Kasumi-1 (cell line): ENCODE data around the gene ACSF3.

ENCODE experiments used
- DNase-seq, 2 experiments: peaks; one replicate each; lab custom pipeline; 2025; lab: John Stamatoyannopoulos, UW

Gene ACSF3

GRCh38 chr16:89145406-89146161 is 51.9 kb downstream of the ACSF3 start:
- DNase-seq, result no peak

GRCh38 chr16:89146211-89147005 is 52.8 kb downstream of the ACSF3 start:
- no peak for DNase-seq

DNA sequence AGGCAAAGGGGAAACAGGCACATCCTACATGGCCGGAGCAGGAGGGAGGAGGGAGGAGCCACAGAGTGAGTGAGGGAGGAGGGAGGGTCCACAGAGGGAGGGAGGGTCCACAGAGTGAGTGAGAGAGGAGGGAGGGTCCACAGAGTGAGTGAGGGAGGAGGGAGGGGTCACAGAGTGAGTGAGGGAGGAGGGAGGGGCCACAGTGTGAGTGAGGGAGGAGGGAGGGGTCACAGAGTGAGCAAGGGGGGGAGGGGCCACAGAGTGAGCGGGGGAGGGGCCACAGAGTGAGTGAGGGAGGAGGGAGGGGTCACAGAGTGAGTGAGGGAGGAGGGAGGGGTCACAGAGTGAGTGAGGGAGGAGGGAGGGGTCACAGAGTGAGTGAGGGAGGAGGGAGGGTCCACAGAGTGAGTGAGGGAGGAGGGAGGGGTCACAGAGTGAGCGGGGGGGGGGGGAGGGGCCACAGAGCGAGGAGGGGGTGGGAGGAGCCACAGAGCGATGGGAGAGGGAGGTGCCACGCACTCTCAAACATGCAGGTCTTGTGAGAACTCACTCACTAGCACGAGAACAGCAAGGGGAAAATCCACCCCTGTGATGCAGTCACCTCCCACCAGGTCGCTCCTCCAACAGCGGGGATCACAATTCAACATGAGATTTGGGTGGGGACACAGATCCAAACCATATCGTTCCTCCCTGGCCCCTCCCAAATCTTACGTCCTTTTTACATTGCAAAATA is 53.6 kb downstream of the ACSF3 start:
- no peak for DNase-seq

- DNase-seq, result no peak
Measured at GRCh38 chr16:89149386-89149785, 55.7 kb downstream of the ACSF3 start.

GRCh38 chr16:89150090-89150835 is 56.6 kb downstream of the ACSF3 start:
- DNase-seq, result no peak

DNA sequence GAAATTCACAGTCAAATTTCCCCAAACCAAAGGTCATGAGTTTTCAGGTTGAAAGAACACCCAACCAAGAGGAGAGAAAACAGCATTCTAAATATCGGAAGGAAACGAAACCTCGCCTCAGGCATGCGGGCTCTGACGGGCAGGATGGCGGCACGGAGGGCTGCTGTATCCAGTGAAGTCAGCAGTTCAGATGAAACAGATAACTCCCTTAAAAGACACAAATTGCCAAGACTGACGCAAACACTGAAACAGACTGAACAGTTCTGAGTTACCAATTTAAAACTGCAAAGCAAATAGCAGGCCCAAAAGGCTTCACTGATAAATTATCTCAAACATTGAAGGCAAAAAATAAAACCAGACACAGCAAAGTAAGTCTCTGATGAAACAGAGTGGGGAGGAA is 57.3 kb downstream of the ACSF3 start:
- no peak for DNase-seq

DNA sequence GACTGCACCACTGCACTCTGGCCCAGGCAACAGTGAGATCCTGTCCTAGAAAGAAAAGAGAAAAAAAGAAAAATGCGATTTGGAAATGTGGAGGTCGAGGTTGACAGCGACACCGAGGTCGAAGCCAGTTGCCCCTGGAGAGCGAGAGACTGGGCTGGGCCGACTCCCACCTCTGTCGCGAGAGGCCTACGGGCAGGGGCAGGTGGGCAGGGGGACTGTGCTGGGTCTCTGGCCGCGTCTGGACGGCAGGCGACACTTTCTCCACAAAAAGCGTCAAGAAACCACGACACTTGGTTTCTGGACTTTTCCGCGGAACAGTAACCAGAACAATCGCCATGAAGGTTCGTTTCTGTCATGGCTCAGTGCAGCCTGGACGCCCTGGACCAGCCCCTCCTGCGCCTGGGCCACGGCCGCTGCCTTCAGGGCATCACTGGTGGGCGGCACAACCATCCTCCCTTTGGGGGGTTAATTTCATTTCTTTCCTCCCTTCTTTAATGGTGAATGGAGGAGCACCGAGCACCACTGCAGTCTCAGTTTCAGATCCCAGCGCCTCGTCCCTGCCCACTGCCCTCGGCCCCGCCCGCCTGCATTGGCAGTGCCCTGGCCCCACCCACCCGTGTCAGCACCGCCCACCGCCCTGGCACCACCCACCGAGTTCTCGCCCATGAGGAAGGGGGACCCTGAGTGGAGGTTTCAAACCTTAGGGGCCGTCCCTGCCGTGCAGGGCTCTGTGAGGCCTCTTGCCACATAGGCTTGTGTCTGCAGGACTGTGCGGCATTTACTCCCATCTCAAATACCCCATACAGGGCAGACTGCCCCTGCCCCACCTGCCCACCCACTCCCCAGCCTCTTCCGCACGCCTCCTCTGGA is 59.4 kb downstream of the ACSF3 start:
- DNase-seq, result no peak

DNA sequence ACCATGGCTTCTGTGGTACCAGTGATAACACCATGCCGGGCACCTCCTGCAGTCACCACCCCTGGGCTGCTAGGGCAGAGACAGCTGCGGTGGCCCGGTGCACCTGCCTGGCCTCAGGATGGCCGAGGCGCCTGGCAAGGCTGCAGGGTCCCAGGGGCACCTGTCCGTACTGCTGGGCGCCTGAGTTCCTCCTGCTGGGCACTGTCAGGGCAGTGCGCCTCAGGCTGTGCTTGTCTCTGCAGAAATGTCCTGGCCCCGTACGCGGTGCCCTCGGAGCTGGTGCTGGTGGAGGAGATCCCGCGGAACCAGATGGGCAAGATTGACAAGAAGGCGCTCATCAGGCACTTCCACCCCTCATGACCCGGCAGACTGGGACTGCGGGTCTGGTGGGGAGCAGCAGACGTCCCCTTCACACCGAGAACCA is 60.2 kb downstream of the ACSF3 start:
- DNase-seq, result no peak

GRCh38 chr16:89154390-89155183 is 60.9 kb downstream of the ACSF3 start:
- DNase-seq, result no peak

DNA sequence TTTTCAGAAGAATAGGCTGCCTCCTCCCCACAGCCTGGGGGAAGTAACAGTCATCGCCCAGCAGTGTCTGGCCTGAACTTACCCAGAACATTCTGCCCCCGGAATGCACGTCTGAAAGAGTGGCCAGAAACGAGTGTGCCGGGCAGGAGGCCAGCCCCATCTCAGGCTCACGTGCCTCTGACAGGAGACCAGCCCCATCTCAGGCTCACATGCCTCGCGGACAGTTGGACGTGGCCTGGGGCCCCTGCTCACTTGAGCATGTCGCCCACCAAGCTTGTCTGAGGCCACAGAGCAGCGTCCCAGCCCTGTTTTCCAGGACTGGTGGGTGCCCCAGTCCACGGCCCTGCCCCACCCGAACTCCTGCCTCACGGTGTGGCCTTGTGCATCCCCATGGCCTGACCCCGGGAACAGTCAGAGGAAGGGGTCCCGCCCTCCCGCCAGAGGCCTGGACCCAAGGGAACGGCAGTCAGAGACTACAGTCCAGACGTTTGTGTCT is 61.6 kb downstream of the ACSF3 start:
- no peak for DNase-seq

DNA sequence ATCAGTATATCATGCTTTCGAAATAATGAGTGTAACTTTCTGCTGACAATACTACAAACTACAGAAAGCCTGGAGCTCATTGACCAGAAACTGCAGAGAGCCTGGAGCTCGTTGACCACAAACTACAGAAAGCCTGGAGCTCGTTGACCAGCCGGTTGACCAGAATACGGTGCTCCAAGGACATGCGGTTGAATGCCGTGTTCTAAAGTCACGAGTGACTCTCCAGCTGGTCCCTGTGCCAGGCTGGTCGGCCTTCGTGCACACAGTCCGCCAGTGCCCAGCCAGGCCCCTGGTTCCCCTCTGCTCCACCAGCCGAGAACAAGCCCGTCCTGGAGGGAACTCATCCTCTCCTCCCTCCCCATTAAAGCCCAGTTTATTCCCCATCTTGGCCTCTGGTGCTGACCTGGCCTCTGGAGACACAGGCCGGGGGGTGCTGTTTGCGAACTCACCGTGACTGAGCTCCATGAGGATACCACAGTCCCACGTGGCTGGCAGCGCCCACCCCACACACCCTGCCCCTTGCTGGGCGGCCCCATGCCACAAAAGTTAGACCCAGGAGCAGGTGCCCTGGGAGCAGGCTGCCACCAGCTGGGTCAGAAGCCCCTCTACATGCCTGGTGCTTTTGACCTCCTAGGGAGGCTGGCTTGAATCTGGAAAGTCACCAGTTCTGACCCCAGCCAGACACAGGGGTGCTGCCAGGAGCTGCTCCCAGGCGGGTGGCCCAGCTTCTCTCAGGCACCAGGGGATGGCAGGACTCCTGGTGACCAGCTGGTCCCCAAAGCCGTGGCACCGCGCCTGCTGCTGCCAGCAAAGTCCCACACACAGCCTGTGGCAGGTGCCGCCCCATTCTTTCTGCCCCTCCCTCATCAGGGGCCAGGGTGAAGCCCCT is 62.4 kb downstream of the ACSF3 start:
- DNase-seq, result no peak

GRCh38 chr16:89156740-89157645 is 63.3 kb downstream of the ACSF3 start:
- DNase-seq, result no peak

DNA sequence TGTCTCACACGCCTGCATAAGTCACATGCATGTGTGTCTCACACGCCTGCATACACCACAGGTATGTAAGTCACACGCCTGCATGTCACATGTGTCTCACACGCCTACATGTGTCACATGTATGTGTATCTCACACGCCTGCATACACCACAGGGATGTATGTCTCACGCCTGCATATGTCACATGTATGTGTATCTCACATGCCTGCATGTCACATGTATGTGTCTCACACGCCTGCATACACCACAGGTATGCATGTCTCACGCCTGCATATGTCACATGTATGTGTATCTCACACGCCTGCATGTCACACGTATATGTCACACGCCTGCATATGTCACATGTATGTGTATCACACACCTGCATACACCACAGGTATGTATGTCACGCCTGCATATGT is 64.1 kb downstream of the ACSF3 start:
- DNase-seq, result no peak

- no peak for DNase-seq
Measured at GRCh38 chr16:89159066-89159849, 65.6 kb downstream of the ACSF3 start.

GRCh38 chr16:89159850-89160354 is 66.2 kb downstream of the ACSF3 start:
- DNase-seq, result no peak

GRCh38 chr16:89160977-89161701 is 67.5 kb downstream of the ACSF3 start:
- DNase-seq, result no peak
